VCaP (cell line): Measurements from ENCODE around the gene ID4.

Experiments
- H3K27ac ChIP-seq: fragments of 450-650 bp; 2 replicates; pipeline ENCODE4 v1.5.1; 2017
- CTCF ChIP-seq: fragments of 450-650 bp; conservative IDR thresholded peaks from 2 replicates; pipeline ENCODE4 v1.5.1; 2017; ENCODE audit warnings: mild to moderate bottlenecking, moderate library complexity

Gene ID4

GRCh38 chr6:19802656-19803055, 34.5 kb upstream of the ID4 start:
- H3K27ac ChIP-seq: no peak overlapping the region

GRCh38 chr6:19803331-19804204, 33.6 kb upstream of the ID4 start:
- no peak overlapping the region for H3K27ac ChIP-seq
- TF ChIP-seq CTCF: no peak

More at GRCh38 chr6:19802656-19803055, 34.5 kb upstream of the ID4 start:
- no peak for TF ChIP-seq CTCF

- no peak for TF ChIP-seq CTCF
- no peak overlapping the region for H3K27ac ChIP-seq
These were observed 32.7 kb upstream of the ID4 start for GRCh38 chr6:19804205-19805128.

- TF ChIP-seq CTCF: no peak
- no peak overlapping the region for H3K27ac ChIP-seq
These were observed 32.1 kb upstream of the ID4 start for GRCh38 chr6:19805129-19805481.

- no peak overlapping the region for H3K27ac ChIP-seq
- no peak for TF ChIP-seq CTCF
These were observed 30.2 kb upstream of the ID4 start for GRCh38 chr6:19806971-19807396.

- no peak overlapping the region for H3K27ac ChIP-seq
- TF ChIP-seq CTCF: no peak
These were observed 25.6 kb upstream of the ID4 start for GRCh38 chr6:19811397-19812079.
